HG03457 (cell line): ENCODE results near the gene NFIX.
"Not testable (repeated sequence)": the region's sequence is repeated elsewhere in the genome, so short reads cannot be mapped to it uniquely, and the experiment has no call there.

Experiments
- ATAC-seq: cut with Tn5 transposase; IDR thresholded peaks from one replicate; pipeline ENCODE4 v1.9.1; 2021; ENCODE audit warnings: moderate number of reproducible peaks; ENCODE audit not compliant: unreplicated experiment

Gene NFIX

GRCh38 chr19:12957389-12957952 is 37.8 kb upstream of the NFIX start:
- ATAC-seq: not testable (repeated sequence)

GRCh38 chr19:12959481-12959880 is 35.8 kb upstream of the NFIX start:
- ATAC-seq: no peak

GRCh38 chr19:12965017-12965811 is 30.1 kb upstream of the NFIX start:
- no peak for ATAC-seq

DNA sequence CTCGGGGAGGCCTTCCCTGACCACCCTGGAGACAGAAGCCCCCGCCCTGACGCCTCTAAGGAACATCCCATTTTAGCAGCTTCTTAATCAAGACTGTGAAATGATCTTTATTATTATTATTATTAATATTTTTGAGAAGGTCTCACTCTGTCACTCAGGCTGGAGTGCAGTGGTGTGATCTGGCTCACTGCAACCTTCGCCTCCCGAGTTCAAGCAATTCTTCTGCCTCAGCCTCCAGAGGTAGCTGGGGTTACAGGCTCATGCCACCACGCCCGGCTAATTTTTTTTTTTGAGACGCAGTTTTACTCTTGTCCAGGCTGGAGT is 29.5 kb upstream of the NFIX start:
- ATAC-seq: no peak

DNA sequence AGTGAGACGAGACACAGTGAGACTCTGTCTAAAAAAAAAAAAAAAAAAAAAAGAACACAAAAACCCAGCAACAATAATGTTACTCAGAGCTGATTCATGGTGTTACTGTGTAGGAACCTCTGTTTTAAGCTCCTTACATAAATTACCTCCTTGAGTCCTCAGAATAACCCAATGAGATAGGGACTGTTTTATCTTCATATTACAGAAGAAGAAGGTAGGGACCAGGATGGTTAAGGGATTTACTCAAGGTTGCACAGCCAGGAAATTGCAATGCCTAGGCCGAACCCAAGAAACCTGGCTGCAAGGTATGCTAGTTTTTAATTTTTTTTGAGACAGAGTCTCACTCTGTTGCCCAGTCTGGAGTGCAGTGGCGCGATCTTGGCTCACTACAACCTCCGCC is 27.4 kb upstream of the NFIX start:
- ATAC-seq: no peak

- no peak for ATAC-seq
These were observed 25.8 kb upstream of the NFIX start, which contains the start of gene DAND5 for GRCh38 chr19:12969292-12969988. Gene DAND5 (plus strand): TSS chr19:12969576. CDS start chr19:12969661, 85 bp downstream.

- no peak for ATAC-seq
These were observed 25.0 kb upstream of the NFIX start for GRCh38 chr19:12970070-12970820.

DNA sequence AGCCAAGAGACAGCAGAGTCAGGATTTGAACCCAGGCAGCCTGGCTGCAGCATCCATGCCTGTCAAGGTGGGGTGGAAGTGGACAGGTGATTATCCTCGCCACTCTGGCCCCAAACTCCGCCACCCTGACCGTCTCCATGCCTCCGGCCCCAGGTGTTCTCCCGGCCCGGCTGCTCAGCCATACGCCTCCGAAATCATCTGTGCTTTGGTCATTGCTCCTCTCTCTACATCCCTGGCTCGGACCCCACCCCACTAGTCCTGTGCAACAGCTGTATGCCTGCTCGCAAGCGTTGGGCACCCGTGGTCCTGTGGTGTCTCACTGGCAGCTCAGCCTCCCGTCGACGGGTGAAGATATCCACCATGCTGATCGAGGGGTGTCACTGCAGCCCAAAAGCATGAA is 22.0 kb upstream of the NFIX start:
- no peak for ATAC-seq

GRCh38 chr19:12974301-12975220 is 20.7 kb upstream of the NFIX start:
- ATAC-seq: no peak

DNA sequence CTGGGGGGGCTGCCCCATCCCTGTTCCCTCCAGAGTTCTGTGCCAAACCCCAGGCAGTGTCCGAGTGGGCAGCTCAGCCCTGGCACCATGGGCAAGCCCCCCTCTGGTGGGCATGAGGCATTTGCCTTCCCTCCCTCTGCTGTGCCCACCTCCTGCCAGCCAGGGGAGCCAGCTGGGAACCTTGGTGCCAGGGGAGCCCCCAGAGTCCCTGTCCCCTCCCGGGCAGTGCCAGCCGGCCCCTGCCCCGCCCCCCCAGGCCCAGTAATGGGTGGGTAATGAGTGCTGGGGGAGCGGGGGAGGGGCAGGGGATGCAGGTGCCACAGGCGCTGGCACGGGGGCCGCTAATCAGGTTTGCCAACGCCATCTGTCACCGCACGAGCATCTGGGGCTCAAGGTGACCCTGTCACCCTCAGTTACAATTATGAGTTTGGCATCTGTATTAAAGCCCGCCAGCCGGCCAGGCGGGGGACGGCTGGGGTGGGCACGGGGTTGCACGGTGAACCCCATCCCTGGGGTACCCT is 20.0 kb upstream of the NFIX start:
- no peak for ATAC-seq

- ATAC-seq: not testable (repeated sequence)
These were observed 19.2 kb upstream of the NFIX start for GRCh38 chr19:12976109-12976508.

GRCh38 chr19:12979974-12980373 is 15.3 kb upstream of the NFIX start:
- ATAC-seq: no peak

- no peak for ATAC-seq
These were observed 12.6 kb upstream of the NFIX start for GRCh38 chr19:12982648-12983047.

GRCh38 chr19:12983091-12983490 is 12.2 kb upstream of the NFIX start:
- no peak for ATAC-seq

DNA sequence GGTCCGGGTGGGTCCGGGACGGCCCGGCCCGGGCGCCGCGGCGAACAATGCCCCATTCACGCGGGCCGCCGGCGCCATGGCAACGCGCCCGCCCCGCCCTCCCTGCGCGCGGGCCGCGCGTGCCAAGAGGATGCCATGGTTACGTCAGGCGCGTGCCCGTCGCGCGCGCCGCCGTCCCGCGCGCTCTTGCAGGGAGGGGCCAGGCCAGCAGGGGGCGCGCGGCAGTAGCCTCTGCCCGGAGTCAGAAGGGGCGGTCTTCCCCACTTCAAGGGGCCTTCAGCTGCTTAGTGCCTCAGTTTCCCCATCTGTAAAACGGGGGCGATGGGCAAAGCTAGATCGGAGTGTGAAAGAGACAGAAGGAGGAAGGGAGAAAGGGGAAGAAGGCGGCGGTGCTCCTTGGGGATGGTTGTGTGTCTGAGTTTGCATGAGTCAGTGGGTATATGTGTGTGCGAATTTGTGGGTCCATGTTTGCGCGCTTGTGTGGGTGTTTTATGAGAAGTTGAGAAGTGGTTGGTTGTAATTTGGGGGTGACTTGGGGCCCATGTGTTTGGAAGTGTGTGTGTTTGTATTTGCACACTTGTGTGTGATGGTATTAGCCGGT is 11.6 kb upstream of the NFIX start:
- no peak for ATAC-seq

DNA sequence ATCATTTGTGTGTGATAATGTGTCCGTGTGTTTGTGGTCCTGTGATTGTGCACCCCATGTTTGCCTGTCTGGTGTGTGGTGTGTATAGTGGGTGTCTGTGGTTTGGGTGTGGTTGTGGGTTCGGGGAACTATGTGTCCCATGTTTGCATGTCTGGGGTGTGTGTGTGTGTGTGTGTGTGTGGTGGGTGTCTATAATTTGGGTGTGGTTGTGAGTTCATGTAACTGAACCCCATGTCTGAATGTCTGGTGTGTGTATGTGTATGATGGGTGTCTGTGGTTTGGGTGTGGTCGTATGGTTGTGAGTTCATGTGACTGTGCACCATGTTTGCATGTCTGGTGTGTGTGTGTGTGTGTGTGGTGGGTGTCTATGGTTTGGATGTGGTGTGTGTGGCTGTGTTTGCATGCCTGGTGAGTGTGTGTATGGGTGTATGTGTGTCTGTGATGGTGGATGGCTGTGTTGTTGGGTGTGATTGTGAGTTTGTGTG is 11.1 kb upstream of the NFIX start:
- no peak for ATAC-seq

- no peak for ATAC-seq
These were observed 10.6 kb upstream of the NFIX start for GRCh38 chr19:12984683-12985048.

- no peak for ATAC-seq
These were observed 10.1 kb upstream of the NFIX start for GRCh38 chr19:12985049-12985776.

DNA sequence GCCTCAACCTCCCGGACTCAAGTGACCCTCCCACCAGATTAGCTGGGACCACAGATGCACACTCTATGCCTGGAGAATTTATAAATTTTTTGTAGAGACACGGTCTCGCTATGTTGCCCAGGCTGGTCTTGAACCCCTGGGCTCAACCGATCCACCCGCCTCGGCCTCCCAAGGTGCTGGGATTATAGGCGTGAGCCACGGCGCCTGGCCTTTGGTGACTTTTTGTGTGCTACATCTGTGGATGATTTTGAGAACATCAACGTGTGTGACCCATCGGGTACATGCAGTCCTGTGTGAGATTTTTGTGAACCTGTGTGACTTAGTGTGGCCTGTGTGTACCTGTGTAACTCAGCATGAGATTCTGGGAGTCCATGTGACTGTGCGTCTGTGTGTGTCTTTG is 8.5 kb upstream of the NFIX start:
- no peak for ATAC-seq
